KMS-11 (cell line): Measurements from ENCODE around the gene KCNAB1.

Experiments
- H2AFZ ChIP-seq: fragments of 200-600 bp; sonication (generic); 2 replicates; pipeline ENCODE4 v1.6.1; 2016; ENCODE audit warnings: antibody characterized with exemption, mixed run types, low read depth
- H3K27ac ChIP-seq: fragments of 200-600 bp; sonication (generic); 2 replicates; pipeline ENCODE4 v1.6.1; 2016; ENCODE audit warnings: mild to moderate bottlenecking, mixed run types
- H3K27me3 ChIP-seq: fragments of 200-600 bp; sonication (generic); 2 replicates; pipeline ENCODE4 v1.6.1; 2017; ENCODE audit warnings: mild to moderate bottlenecking, low read depth, mixed run types, moderate library complexity; ENCODE audit not compliant: insufficient read depth
- H3K36me3 ChIP-seq: fragments of 200-600 bp; sonication (generic); 2 replicates; pipeline ENCODE4 v1.6.1; 2017; ENCODE audit warnings: mild to moderate bottlenecking, mixed run types; ENCODE audit not compliant: insufficient read depth
- H3K4me1 ChIP-seq: fragments of 200-600 bp; sonication (generic); 2 replicates; pipeline ENCODE4 v1.6.1; 2016; ENCODE audit warnings: mild to moderate bottlenecking, low read depth, mixed run types; ENCODE audit not compliant: poor library complexity, severe bottlenecking
- H3K4me2 ChIP-seq: fragments of 200-600 bp; sonication (generic); 2 replicates; pipeline ENCODE4 v1.7.0; 2016; ENCODE audit warnings: mild to moderate bottlenecking, mixed run types
- H3K4me3 ChIP-seq: fragments of 200-600 bp; sonication (generic); IDR thresholded peaks from 2 replicates; pipeline ENCODE4 v1.6.1; 2017; ENCODE audit warnings: low read depth, low read length, mixed read lengths; ENCODE audit not compliant: insufficient read depth
- H3K79me2 ChIP-seq: fragments of 200-600 bp; sonication (generic); 2 replicates; pipeline ENCODE4 v1.6.1; 2016; ENCODE audit warnings: low read depth, mixed run types; ENCODE audit not compliant: insufficient read depth
- H3K9ac ChIP-seq: fragments of 200-600 bp; sonication (generic); 2 replicates; pipeline ENCODE4 v1.6.1; 2016; ENCODE audit warnings: mild to moderate bottlenecking, mixed run types
- H4K20me1 ChIP-seq: fragments of 200-600 bp; sonication (generic); 2 replicates; pipeline ENCODE4 v1.6.1; 2016; ENCODE audit warnings: mild to moderate bottlenecking, mixed run types; ENCODE audit not compliant: insufficient read depth
- TF ChIP-seq, protein P1 (sequence below): fragments of 200-600 bp; sonication (generic); conservative IDR thresholded peaks from 2 replicates; pipeline ENCODE4 v1.6.1; 2017; ENCODE audit warnings: low read depth, mild to moderate bottlenecking, antibody characterized with exemption, low read length, moderate library complexity, mixed read lengths

Gene KCNAB1

GRCh38 chr3:156516284-156516683 lies 395.9 kb downstream of the KCNAB1 start:
- Histone ChIP-seq H3K36me3 (no peaks in the 10 kb centered on the region), H3K79me2 (no peaks in the 10 kb centered on the region), H3K4me3 (no peak overlapping the region), H4K20me1 (no peaks in the 10 kb centered on the region), H2AFZ (no peak overlapping the region), H3K27ac (no peak overlapping the region), H3K4me1 (no peaks in the 10 kb centered on the region), H3K9ac (no peak overlapping the region), H3K27me3 (no peaks in the 10 kb centered on the region), H3K4me2 (no peak overlapping the region)
- TF ChIP-seq, protein P1, sequence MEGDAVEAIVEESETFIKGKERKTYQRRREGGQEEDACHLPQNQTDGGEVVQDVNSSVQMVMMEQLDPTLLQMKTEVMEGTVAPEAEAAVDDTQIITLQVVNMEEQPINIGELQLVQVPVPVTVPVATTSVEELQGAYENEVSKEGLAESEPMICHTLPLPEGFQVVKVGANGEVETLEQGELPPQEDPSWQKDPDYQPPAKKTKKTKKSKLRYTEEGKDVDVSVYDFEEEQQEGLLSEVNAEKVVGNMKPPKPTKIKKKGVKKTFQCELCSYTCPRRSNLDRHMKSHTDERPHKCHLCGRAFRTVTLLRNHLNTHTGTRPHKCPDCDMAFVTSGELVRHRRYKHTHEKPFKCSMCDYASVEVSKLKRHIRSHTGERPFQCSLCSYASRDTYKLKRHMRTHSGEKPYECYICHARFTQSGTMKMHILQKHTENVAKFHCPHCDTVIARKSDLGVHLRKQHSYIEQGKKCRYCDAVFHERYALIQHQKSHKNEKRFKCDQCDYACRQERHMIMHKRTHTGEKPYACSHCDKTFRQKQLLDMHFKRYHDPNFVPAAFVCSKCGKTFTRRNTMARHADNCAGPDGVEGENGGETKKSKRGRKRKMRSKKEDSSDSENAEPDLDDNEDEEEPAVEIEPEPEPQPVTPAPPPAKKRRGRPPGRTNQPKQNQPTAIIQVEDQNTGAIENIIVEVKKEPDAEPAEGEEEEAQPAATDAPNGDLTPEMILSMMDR = no peak

GRCh38 chr3:156516961-156517360 lies 396.6 kb downstream of the KCNAB1 start:
- Histone ChIP-seq H3K79me2 (no peaks in the 10 kb centered on the region), H3K27ac (no peak overlapping the region), H3K4me1 (no peaks in the 10 kb centered on the region), H3K27me3 (no peaks in the 10 kb centered on the region), H4K20me1 (no peaks in the 10 kb centered on the region), H3K9ac (no peak overlapping the region), H2AFZ (no peak overlapping the region), H3K4me2 (no peak overlapping the region), H3K36me3 (no peaks in the 10 kb centered on the region), H3K4me3 (no peak overlapping the region)
- TF ChIP-seq, protein P1 = no peak

DNA sequence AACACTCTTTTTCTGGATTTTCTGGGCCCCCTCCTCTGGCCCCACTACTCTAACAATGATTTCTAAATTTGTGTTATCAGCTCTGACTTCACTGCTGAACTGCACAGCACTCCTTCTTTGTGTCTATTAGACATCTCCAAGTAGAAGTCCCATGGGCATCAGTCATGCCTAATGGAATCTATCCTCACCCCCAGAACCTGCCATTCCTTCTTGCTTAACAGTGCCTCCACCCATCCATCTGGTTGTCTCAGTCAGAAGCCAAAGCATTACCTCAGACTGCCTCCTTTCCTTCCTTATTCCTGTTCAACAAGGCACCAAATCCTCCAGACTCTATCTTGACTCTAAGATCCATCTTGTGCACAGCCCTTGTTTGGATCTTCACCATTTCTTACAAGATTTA lies 398.3 kb downstream of the KCNAB1 start:
- Histone ChIP-seq H3K79me2 (no peaks in the 10 kb centered on the region), H3K27ac (no peak overlapping the region), H3K9ac (no peak overlapping the region), H3K4me2 (no peak overlapping the region), H3K4me1 (no peaks in the 10 kb centered on the region), H3K36me3 (no peaks in the 10 kb centered on the region), H2AFZ (no peak overlapping the region), H4K20me1 (no peaks in the 10 kb centered on the region), H3K4me3 (no peak overlapping the region), H3K27me3 (no peaks in the 10 kb centered on the region)
- TF ChIP-seq, protein P1 = no peak

- Histone ChIP-seq H3K27ac (no peak overlapping the region), H3K27me3 (no peaks in the 10 kb centered on the region), H3K36me3 (no peaks in the 10 kb centered on the region), H3K4me2 (no peak overlapping the region), H2AFZ (no peak overlapping the region), H4K20me1 (no peaks in the 10 kb centered on the region), H3K9ac (no peak overlapping the region), H3K4me1 (peaks cover 7% of the 10 kb centered on the region), H3K79me2 (no peaks in the 10 kb centered on the region), H3K4me3 (no peak overlapping the region)
- TF ChIP-seq, protein P1 = no peak
Observed at GRCh38 chr3:156519758-156520162, 399.4 kb downstream of the KCNAB1 start.

DNA sequence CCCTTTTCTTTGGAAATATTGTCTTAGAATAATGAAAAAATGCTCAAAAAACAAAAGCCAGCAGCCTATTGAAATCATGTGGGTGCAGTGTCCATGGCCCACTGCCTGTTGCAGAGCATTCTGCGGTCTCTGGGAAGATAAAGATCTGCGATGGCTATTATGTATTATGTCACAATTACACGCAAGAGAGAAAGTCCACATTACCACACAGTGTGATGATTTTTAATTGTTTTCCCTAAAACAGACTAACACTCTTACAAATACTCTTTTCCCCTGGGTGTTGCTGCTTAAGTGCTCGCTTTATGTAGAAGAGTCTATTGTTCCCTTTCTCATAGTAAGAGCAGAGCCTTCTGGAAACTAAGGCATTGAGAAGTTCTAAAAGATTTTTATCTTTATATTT lies 402.3 kb downstream of the KCNAB1 start:
- no peaks in the 10 kb centered on the region for H3K27me3 ChIP-seq
- no peak overlapping the region for H3K27ac ChIP-seq

More for the DNA sequence above, 402.3 kb downstream of the KCNAB1 start:
- H3K9ac ChIP-seq = no peak overlapping the region
- H3K79me2 ChIP-seq = no peaks in the 10 kb centered on the region
- H4K20me1 ChIP-seq = no peaks in the 10 kb centered on the region
- no peak overlapping the region for H3K4me2 ChIP-seq
- no peak overlapping the region for H3K4me3 ChIP-seq
- no peak overlapping the region for H2AFZ ChIP-seq
- H3K4me1 ChIP-seq = peaks cover 16% of the 10 kb centered on the region
- TF ChIP-seq, protein P1 = no peak
- H3K36me3 ChIP-seq = no peaks in the 10 kb centered on the region
